BJ (cell line): ENCODE data around the gene TSHR. TPM values are rescaled to one million over a fixed set of nuclear protein-coding genes. Genes with fewer than 3 reads are reported as not detected.

Experiments used
- CTCF ChIA-PET: fragments of 350-600 bp; formaldehyde crosslinking; extraction: SDS; loops from one replicate; lab custom pipeline; 2021; ENCODE audit warnings: antibody characterized with exemption, inconsistent platforms; lab: Yijun Ruan, JAX
- POLR2A ChIA-PET: fragments of 300-600 bp; sonication (Branson Sonifier 250); formaldehyde crosslinking; extraction: SDS; loops from one replicate; lab custom pipeline; 2021; ENCODE audit warnings: antibody characterized with exemption; lab: Charles Lee
- DNase-seq: peaks from one replicate; pipeline ENCODE4 v3.0.0-alpha.2; 2011; ENCODE audit warnings: low read depth
- H3K27me3 ChIP-seq: 2 replicates; pipeline ENCODE4 v1.6.0; 2011; ENCODE audit warnings: low read length; ENCODE audit not compliant: control insufficient read depth, insufficient read depth
- H3K36me3 ChIP-seq: 2 replicates; pipeline ENCODE4 v1.5.1; 2011; ENCODE audit warnings: low read length; ENCODE audit not compliant: control insufficient read depth, insufficient read depth
- H3K4me3 ChIP-seq: 2 replicates; pipeline ENCODE4 v1.5.1; 2011; ENCODE audit warnings: low read depth, mild to moderate bottlenecking, control low read depth, low read length
- polyA plus RNA-seq: library from polyadenylated mRNA; depleted of rRNA; stranded (reverse); fragments of >200 nt; gene quantifications from 2 replicates; pipeline ENCODE4 v1.2.3, GENCODE V29; 2011
- TF ChIP-seq, protein P1 (sequence below): IDR thresholded peaks from 2 replicates; pipeline ENCODE4 v1.5.1; 2011; ENCODE audit warnings: low read depth, mild to moderate bottlenecking, control low read depth, inconsistent platforms, low read length, moderate library complexity; ENCODE audit not compliant: insufficient read depth

The TSHR gene
- polyA plus RNA-seq, 1 experiment, result not detected

DNA sequence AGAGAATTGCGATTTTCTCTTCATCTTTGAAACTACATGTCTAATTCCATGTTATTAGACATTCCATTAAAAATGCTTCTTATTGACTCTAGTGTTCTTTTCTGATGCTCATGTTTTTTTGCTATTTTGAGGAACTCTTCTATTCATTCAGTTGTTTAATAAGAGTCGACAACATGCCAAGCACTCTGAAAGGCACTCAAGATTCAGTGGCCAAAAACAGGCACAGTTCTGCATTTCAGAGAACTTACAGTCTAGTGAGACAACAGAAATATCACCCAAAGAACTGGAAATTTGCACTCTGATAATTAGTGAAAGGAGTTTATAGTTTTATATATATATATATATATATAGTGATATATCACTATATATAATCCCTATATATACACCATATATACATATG lies 111.7 kb downstream of the TSHR start:
- Histone ChIP-seq H3K27me3 (no peaks in the 10 kb centered on the region), H3K4me3 (no peak overlapping the region), H3K36me3 (no peaks in the 10 kb centered on the region)
- no peak for DNase-seq
- TF ChIP-seq, protein P1, sequence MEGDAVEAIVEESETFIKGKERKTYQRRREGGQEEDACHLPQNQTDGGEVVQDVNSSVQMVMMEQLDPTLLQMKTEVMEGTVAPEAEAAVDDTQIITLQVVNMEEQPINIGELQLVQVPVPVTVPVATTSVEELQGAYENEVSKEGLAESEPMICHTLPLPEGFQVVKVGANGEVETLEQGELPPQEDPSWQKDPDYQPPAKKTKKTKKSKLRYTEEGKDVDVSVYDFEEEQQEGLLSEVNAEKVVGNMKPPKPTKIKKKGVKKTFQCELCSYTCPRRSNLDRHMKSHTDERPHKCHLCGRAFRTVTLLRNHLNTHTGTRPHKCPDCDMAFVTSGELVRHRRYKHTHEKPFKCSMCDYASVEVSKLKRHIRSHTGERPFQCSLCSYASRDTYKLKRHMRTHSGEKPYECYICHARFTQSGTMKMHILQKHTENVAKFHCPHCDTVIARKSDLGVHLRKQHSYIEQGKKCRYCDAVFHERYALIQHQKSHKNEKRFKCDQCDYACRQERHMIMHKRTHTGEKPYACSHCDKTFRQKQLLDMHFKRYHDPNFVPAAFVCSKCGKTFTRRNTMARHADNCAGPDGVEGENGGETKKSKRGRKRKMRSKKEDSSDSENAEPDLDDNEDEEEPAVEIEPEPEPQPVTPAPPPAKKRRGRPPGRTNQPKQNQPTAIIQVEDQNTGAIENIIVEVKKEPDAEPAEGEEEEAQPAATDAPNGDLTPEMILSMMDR, result no peak
- ChIA-PET CTCF (no interaction called here), POLR2A (no interaction called here)

DNA sequence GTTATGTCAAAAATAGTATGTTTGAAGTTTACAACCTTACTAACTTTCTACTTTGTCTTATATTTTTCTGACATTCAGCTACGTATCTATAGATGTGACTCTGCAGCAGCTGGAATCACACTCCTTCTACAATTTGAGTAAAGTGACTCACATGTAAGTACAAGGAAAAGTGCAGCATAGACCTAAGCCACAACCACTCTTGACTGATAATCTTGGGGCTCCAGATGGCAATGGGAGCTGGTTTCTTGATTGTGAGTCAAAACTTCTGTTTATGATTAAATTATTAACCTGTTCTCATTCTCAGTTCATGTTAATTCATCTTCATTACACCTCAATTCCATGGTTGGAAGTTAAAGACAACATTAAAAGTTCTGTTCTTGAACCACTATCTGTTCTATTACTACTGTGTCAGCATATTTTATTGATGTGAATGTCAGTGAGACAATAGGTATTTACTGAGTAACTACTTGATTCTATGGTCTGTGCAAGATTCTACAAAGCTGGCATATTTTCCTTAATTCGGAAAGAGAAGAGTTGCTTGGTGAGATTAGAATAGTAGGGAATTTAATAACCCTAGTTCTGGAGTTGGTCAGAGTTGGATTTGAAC lies 112.9 kb downstream of the TSHR start:
- TF ChIP-seq, protein P1, result no peak
- H3K4me3 ChIP-seq, result no peak overlapping the region
- DNase-seq, result no peak
- H3K27me3 ChIP-seq, result no peaks in the 10 kb centered on the region
- H3K36me3 ChIP-seq, result no peaks in the 10 kb centered on the region
- ChIA-PET CTCF (interaction anchor here (0.7 kb wide), 1 partner anchor 43 kb away, joined by 3 read pairs; no protein-coding TSS in a partner anchor), POLR2A (no interaction called here)

DNA sequence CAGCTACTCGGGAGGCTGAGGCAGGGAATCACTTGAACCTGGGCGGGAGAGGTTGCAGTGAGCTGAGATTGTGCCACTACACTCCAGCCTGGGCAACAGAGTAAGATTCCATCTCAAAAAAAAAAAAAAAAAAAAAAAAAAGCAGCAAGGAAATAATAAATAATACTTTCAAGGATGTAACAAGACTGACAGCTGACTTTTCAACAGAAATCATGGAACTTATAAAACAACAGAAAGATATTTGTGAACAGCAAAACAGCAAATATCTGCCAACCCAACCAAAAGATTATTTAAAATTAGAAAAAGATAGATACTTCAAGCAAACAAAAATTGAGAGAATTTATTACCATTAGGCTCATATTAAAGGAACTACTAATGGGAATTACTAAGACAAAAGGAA lies 115.1 kb downstream of the TSHR start:
- no peak for DNase-seq
- ChIA-PET POLR2A (no interaction called here), CTCF (no interaction called here)
- Histone ChIP-seq H3K4me3 (no peak overlapping the region), H3K27me3 (no peaks in the 10 kb centered on the region), H3K36me3 (no peaks in the 10 kb centered on the region)
- TF ChIP-seq, protein P1, result no peak

DNA sequence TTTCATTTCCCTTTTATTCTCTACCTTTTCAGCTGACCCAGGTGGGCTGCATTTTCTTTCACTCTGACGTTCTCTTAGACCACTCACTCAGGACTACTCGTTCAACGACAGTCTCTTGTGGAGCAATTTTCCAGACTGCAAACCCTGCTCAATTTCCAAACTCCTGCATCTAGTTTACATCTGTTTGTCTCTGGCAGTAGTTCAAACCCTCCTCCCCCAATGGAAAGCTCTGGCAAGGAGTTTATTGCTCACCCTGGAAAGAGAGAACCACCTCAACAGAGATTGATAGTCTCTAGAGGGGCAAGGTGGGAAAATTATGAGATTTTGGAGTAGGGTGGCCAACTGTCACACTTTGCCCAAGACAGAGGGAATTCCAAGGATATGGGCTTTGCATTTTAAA lies 130.2 kb downstream of the TSHR start:
- no peak for DNase-seq
- CTCF ChIA-PET, result no interaction called here

DNA sequence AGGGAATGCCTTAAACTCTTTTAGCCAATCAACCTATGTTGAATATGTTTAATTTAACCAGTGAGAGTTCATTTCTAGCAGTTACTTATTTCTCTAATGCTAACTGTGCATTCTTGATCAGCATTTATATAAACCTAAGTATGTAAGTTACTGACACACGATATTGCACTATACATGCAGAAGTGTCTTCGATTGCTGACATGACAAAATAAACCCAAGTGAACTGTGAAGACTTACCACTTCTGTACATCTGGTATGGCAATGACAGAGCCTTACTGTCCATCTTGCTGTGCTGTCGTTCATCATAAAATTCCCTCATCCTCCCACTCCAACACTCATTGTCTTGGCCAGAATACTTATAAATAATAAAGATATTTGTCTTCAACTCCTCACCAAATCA lies 131.8 kb downstream of the TSHR start:
- Histone ChIP-seq H3K4me3 (no peak overlapping the region), H3K27me3 (no peaks in the 10 kb centered on the region), H3K36me3 (no peaks in the 10 kb centered on the region)
- TF ChIP-seq, protein P1, result no peak
- DNase-seq, result no peak
- ChIA-PET POLR2A (no interaction called here), CTCF (no interaction called here)

More for the DNA sequence above, 130.2 kb downstream of the TSHR start:
- H3K4me3 ChIP-seq, result no peak overlapping the region
- H3K36me3 ChIP-seq, result no peaks in the 10 kb centered on the region
- POLR2A ChIA-PET, result no interaction called here
- TF ChIP-seq, protein P1, result no peak
- H3K27me3 ChIP-seq, result no peaks in the 10 kb centered on the region
